HTERT RPE-1 (cell line): ENCODE results near the gene GLIPR1L1.
"Not testable (repeated sequence)": the region's sequence is repeated elsewhere in the genome, so short reads cannot be mapped to it uniquely, and the experiment has no call there.

Experiments used
- in situ Hi-C: fragments of 300-500 bp; cut with MboI; formaldehyde crosslinking; loops from 4 replicates; pipeline ENCODE4 v1.14.3; 2020; ENCODE audit warnings: low sequenced_read_pairs

GLIPR1L1 gene, protein sequence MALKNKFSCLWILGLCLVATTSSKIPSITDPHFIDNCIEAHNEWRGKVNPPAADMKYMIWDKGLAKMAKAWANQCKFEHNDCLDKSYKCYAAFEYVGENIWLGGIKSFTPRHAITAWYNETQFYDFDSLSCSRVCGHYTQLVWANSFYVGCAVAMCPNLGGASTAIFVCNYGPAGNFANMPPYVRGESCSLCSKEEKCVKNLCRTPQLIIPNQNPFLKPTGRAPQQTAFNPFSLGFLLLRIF

DNA sequence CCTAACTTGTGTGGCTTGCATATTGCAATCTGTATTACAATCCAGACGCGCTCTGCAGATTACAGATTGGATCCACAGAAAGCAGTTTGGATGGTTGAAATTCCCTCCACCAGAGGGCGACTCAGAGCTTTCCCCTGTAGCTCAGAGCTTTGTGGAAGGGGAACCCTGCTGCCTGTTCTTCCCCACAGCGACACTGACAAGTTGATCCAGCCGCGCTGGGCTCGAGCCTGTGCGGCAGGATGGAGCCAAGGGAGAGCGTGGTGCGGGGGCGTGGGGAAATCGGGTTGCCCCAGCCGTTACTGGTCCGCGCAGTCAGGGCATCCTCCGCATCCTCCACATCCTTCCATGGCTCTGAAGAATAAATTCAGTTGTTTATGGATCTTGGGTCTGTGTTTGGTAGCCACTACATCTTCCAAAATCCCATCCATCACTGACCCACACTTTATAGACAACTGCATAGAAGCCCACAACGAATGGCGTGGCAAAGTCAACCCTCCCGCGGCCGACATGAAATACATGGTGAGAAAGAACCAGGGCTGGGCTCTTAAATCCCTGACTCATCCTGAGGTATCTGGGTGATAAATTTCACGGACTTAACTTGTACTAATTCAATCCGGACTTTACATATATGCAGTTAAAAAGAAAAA, at the start of gene GLIPR1L1:
TSS of gene GLIPR1L1 (plus strand) at position 287 of the 647 bp plus-strand sequence. CDS start at position 346, 59 bp downstream.
- in situ Hi-C loops = no loop called here

GRCh38 chr12:75288860-75289259, 45.6 kb upstream of the GLIPR1L1 start:
- in situ Hi-C loops = no loop called here

- in situ Hi-C loops = no loop called here
These were observed 44.7 kb upstream of the GLIPR1L1 start for GRCh38 chr12:75289753-75290152.

GRCh38 chr12:75291014-75291413, 43.5 kb upstream of the GLIPR1L1 start:
- in situ Hi-C loops = no loop called here

DNA sequence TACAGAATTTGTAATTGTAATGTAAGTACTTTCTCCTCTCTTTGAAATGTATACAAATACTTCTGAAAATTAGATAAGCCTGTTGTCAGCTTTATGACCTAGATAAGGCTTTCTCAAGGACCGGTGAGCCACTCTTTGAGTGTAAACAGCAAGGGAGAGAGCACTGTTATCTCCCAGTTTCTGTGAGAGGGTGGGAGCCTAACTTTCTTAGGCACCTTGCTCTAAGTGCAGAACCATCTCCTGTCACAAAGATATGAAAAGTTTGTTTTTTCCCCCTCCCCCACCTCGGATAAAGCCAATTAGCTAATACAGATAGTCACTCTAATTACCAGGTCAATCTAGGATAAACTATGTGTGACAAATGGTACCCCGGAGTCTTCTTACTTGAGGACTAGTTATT, 40.1 kb upstream of the GLIPR1L1 start:
- in situ Hi-C loops = no loop called here

- in situ Hi-C loops = no loop called here
These were observed 39.7 kb upstream of the GLIPR1L1 start for GRCh38 chr12:75294797-75295196.

GRCh38 chr12:75302225-75302624, 32.2 kb upstream of the GLIPR1L1 start:
- in situ Hi-C loops = no loop called here

DNA sequence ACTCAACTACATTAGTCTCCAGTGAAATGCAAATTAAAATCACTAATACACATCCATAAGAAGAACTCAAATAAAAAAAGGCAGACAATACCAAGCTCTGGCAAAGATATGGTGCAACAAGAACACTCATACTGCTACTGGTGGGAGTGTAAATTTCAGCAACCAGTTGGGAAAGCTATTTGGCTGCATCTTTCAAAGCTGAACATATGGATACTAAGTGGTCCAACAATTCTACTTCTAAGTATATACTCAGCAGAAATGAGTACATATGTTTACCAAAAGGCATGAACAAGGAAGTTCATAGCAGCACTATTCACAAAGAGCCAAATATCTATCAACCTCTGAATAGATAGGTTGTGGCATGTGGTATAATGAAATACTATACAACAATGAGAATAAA, 31.7 kb upstream of the GLIPR1L1 start:
- in situ Hi-C loops = no loop called here

DNA sequence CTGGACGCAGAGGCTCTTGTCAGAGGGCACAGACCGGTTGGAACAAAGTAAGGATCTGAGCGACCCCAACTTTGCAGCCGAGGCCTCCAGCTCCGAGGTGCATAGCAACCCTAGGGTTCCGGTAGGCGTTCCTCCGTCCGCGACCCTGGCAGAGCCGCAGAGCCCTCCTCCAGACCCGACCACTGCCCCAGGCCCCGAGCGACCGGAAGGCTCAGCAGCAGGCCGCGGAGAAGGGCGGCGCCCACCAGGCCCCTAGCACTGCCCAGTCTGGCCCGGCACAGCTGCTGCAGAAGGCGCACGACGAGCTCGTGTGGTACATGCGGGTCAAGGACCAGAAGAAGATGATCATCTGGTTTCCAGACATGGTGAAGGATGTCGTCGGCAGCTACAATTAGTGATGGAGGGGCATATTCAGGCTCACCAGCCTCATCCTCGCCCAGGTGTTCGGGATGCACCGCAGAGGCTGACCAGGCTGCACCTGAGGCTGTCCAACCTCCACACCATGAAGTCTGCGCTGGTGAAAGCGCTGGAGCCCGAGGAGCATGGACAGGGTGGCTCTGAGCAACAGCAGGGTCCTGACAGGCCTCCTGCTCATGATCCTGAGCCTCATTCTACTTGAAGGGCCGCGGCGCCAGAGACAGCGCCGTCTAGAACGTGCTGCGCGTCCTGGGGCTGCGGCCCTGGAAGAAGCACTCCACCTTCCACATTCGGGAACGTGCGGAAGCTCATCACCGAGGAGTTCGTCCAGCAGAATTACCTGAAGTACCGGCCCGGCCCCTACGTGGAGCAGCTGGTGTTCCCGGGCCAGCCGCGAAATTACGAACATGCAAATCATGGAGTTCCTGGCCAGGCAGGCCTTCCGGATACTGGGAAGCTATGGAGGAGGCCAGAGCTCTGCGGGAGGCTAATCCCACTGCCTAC, 28.8 kb upstream of the GLIPR1L1 start:
- in situ Hi-C loops = no loop called here

GRCh38 chr12:75308279-75308678, 26.2 kb upstream of the GLIPR1L1 start:
- in situ Hi-C loops = no loop called here

DNA sequence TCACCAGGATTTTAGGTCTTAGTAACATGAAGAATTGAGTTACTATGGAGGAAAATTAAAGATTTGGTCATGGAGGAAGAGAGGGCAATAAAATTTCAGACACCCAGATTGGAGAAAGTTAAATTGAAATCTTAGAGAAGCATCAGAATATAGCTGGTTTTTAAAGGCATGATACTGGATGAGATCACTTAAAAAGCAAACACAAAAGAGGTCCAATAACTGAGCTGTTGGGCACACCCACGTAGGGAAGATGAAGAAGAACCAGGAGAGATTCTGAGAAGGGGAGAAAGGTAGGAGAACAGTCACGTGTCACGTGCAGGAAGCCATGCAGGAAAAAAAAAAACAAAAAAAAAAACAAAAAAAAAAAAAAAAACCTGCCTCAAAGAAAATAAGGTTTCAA, 23.1 kb upstream of the GLIPR1L1 start:
- in situ Hi-C loops = no loop called here

DNA sequence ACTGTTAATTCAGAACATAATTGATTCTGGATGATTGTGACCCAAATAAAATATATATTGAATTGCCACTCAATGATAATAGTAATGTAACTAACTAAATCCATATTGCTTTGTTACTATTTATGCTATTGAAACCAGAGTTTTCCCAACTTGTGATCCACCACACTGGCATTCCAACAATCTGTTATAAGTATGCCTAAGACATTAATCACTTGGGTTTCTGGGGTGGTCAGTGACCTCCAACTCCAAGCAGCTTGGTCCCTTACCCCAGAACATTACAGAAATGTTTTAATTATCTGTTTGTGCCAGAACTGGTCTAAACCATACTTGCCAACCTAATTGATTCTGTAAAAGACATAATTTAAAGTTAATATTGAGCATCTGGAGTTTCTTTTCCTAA, 19.0 kb upstream of the GLIPR1L1 start:
- in situ Hi-C loops = no loop called here

- in situ Hi-C loops = no loop called here
These were observed 16.7 kb upstream of the GLIPR1L1 start for GRCh38 chr12:75317784-75318183.

GRCh38 chr12:75322464-75322863, 12.0 kb upstream of the GLIPR1L1 start:
- in situ Hi-C loops = no loop called here

DNA sequence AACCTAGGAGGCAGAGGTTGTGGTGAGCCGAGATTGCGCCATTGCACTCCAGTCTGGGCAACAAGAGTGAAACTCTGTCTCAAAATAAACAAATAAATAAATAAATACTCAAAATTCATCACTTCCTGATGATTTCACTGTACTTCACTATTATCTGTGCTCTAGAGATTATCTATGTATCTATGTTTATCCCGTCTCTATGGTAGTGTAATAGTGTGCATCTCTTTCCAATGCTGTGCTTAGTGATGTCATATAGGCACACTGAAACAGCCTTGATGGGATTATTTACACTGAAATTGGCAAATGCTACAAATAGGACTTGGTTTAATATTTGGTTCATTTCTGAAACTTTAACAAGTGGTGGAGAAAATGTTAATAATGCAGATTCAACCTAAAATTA, 10.8 kb upstream of the GLIPR1L1 start:
- in situ Hi-C loops = no loop called here

DNA sequence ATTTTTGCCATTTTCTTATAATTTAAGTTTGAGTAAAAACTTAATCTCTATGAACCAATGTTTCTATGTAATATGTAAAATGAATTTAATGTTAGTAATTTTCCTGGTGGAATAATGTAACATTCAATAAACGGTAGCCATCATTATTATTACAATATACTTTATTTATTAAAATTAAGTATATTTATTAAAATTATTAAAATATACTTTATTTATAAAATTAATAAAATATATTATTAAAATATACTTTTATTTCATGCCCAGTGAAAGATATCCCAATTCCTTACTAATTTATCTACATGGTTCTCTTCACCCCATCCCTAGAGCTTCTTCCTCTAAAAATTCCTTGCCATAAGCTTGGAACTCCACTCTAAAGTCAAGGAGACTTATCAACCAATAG, 6.8 kb upstream of the GLIPR1L1 start:
- in situ Hi-C loops = no loop called here

- in situ Hi-C loops = no loop called here
These were observed 4.3 kb upstream of the GLIPR1L1 start, which contains the start of gene CAPS2 for GRCh38 chr12:75329918-75330826. TSS of gene CAPS2 (minus strand) at chr12:75330324. CDS start at chr12:75326498, 3,826 bp downstream.

GRCh38 chr12:75337905-75338304, 3.4 kb downstream of the GLIPR1L1 start:
- in situ Hi-C loops = no loop called here

GRCh38 chr12:75341873-75342272, 7.4 kb downstream of the GLIPR1L1 start:
- in situ Hi-C loops = no loop called here

DNA sequence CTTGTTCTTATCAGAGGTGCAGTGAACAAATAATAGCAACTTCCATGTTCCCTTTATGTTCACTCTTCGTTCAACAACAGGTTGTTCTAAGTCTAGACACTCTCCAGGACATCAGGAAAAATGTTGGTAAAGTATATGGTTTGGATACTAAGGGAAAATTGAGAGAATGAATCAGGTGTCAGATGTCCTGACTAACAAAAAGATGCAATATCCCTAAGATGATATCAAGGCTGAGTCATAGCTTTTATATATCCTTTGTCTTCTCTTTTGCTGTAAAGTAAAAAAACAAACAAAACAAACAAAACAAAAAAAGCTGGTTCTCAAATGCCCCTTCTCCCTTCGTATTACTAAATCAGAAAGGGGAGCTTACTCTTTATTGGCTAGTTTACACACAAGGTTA, 11.1 kb downstream of the GLIPR1L1 start:
- in situ Hi-C loops = no loop called here

DNA sequence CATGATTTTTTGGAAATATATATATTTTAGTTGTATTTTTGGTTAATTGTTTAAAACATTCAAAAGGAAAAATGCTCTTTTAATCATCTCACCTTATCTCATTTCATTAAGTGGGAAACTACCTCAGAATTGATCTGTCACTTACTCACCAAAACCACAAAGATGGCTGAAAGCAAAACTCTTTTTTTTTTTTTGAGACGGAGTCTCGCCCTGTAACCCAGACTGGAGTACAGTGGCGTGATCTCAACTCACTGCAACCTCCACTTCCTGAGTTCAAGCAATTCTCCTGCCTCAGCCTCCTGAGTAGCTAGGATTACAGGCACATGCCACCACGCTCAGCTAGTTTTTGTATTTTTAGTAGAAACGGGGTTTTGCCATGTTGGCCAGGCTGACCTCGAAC, 11.7 kb downstream of the GLIPR1L1 start:
- in situ Hi-C loops = not testable (repeated sequence)
